ENCODE measurements around the gene EIF2S2.
A peak's percentile ranks its signal among the peaks of the same experiment; 100 is the strongest.

The EIF2S2 gene

GRCh38 chr20:34061695-34062094 is 50.3 kb downstream of the EIF2S2 start:
- no peak for DNase-seq

- DNase-seq: no peak
Measured at GRCh38 chr20:34060970-34061369, 51.1 kb downstream of the EIF2S2 start.

- no peak for DNase-seq
Measured at GRCh38 chr20:34058831-34059230, 53.2 kb downstream of the EIF2S2 start.

- no peak for DNase-seq
Measured at GRCh38 chr20:34055290-34055689, 56.8 kb downstream of the EIF2S2 start.

- no peak for DNase-seq
Measured at GRCh38 chr20:34052414-34052813, 59.6 kb downstream of the EIF2S2 start.

GRCh38 chr20:34049897-34050695 is 61.9 kb downstream of the EIF2S2 start:
- DNase-seq: no peak

- no peak for DNase-seq
Measured at GRCh38 chr20:34049389-34049788, 62.7 kb downstream of the EIF2S2 start.

GRCh38 chr20:34047917-34048316 is 64.1 kb downstream of the EIF2S2 start:
- peak; percentile 19 for DNase-seq

- no peak for DNase-seq
Measured at GRCh38 chr20:34047010-34047687, 64.9 kb downstream of the EIF2S2 start.

GRCh38 chr20:34045930-34046725 is 65.9 kb downstream of the EIF2S2 start:
- no peak for DNase-seq

- DNase-seq: no peak
Measured at GRCh38 chr20:34045294-34045693, 66.7 kb downstream of the EIF2S2 start.

- no peak for DNase-seq
Measured at GRCh38 chr20:34043025-34043424, 69.0 kb downstream of the EIF2S2 start.

- no peak for DNase-seq
Measured at GRCh38 chr20:34042262-34042661, 69.8 kb downstream of the EIF2S2 start.

- DNase-seq: no peak
Measured at GRCh38 chr20:34041226-34041625, 70.8 kb downstream of the EIF2S2 start.

- DNase-seq: no peak
Measured at GRCh38 chr20:34040300-34040995, 71.6 kb downstream of the EIF2S2 start.
